Inflammatory macrophage treated with lipopolysaccharide for 4 hours (primary cell): ENCODE measurements around the gene HSDL1.

ENCODE experiments used
- DNase-seq: peaks from one replicate; pipeline ENCODE4 v3.0.0-alpha.2; 2020

HSDL1 gene

DNA sequence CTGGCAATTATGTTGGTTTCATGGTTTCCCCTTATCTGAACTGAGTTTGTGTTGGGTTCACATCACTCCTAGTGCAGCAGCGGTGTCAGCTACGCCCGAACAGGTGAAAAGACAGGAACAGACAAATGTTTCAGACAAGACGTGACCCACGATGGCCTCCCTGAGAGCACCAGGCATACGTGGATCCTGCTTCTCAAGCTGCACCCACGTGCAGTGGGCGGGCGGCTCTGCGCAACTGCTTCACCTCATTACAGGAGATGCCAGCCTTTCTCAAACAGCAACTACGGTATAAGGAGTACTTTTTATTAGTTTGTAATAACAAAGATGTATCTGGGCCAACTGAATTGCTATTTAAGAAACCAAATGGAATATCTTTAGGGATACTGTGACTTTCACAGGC lies 69.6 kb downstream of the HSDL1 start:
- DNase-seq: no peak

- DNase-seq: no peak
These were observed 70.3 kb downstream of the HSDL1 start for GRCh38 chr16:84074721-84075120.
